Omental fat pad (tissue), 4 donors: Measurements from ENCODE around the gene TAOK1. TPM values are rescaled to one million over a fixed set of nuclear protein-coding genes. Genes with fewer than 3 reads are reported as not detected.
"Not testable (repeated sequence)": the region's sequence is repeated elsewhere in the genome, so short reads cannot be mapped to it uniquely, and the experiment has no call there.

Experiments
- ATAC-seq: fragments of 150-250 bp; one replicate; pipeline ENCODE4 v1.9.1; 2016; ENCODE audit warnings: mild to moderate bottlenecking, moderate library complexity; ENCODE audit not compliant: low FRiP score
- DNase-seq: peaks from one replicate; pipeline ENCODE4 v3.0.0-alpha.2; 2019; ENCODE audit warnings: low spot score
- CTCF ChIP-seq, 3 donors: fragments of 450-650 bp; IDR thresholded peaks; one replicate each; pipeline ENCODE4 v1.5.1; 2016 to 2017; ENCODE audit warnings: antibody characterized with exemption in 3 of 3, mild to moderate bottlenecking in 3 of 3, moderate library complexity in 2 of 3
- total RNA-seq, 4 donors: library from RNA; depleted of rRNA; stranded (reverse); fragments of >200 nt; gene quantifications; one replicate each; pipeline ENCODE4 v1.1.0, GENCODE V29; 2016

Gene TAOK1
- total RNA-seq, 4 donors from 2014 or later = 60.3 to 84.2 (median 64.3) TPM

- DNase-seq (no peak), ATAC-seq (peak; percentile 80)
- no peak for TF ChIP-seq CTCF (IDR thresholded peaks at IDR 0.05)
These were observed 167.0 kb downstream of the TAOK1 start for GRCh38 chr17:29557085-29557738.

- ATAC-seq = peak; percentile 9
- DNase-seq = no peak
- no peak for TF ChIP-seq CTCF (IDR thresholded peaks at IDR 0.05)
These were observed 167.6 kb downstream of the TAOK1 start for GRCh38 chr17:29557739-29558116.

GRCh38 chr17:29558139-29558538, 168.0 kb downstream of the TAOK1 start:
- DNase-seq, ATAC-seq: not testable (repeated sequence)

- DNase-seq = no peak
- no peak for TF ChIP-seq CTCF (IDR thresholded peaks at IDR 0.05)
- no peak for ATAC-seq
These were observed 169.5 kb downstream of the TAOK1 start for GRCh38 chr17:29559640-29560039.

- ATAC-seq (no peak), DNase-seq (no peak)
- TF ChIP-seq CTCF (IDR thresholded peaks at IDR 0.05) = no peak
These were observed 170.2 kb downstream of the TAOK1 start for GRCh38 chr17:29560316-29560715.

GRCh38 chr17:29561554-29562517, 171.7 kb downstream of the TAOK1 start:
- no peak for TF ChIP-seq CTCF (IDR thresholded peaks at IDR 0.05)
- ATAC-seq = no peak
- DNase-seq = peak; percentile 22

- DNase-seq (peak; percentile 12), ATAC-seq (no peak)
- no peak for TF ChIP-seq CTCF (IDR thresholded peaks at IDR 0.05)
These were observed 172.5 kb downstream of the TAOK1 start for GRCh38 chr17:29562615-29563014.
